Myocyte (in vitro differentiated cells): Measurements from ENCODE around the gene RARRES2. TPM values are rescaled to one million over a fixed set of nuclear protein-coding genes. Genes with fewer than 3 reads are reported as not detected.
A peak's percentile ranks its signal among the peaks of the same experiment; 100 is the strongest.
"Not testable (repeated sequence)": the region's sequence is repeated elsewhere in the genome, so short reads cannot be mapped to it uniquely, and the experiment has no call there.

Experiments used
- DNase-seq: peaks from one replicate; pipeline ENCODE4 v3.0.0-alpha.2; 2012; ENCODE audit warnings: low read depth
- polyA plus RNA-seq: library from polyadenylated mRNA; unstranded; fragments of >200 nt; gene quantifications from one replicate; pipeline ENCODE4 v1.2.1, GENCODE V29; 2012; ENCODE audit warnings: missing spikeins
- total RNA-seq: library from RNA; depleted of rRNA; stranded (reverse); fragments of >200 nt; gene quantifications from 2 replicates; pipeline ENCODE4 v1.2.3, GENCODE V29; 2014

The RARRES2 gene
- 202 and 252 TPM in 2 replicates for total RNA-seq
- polyA plus RNA-seq: 278 TPM

DNA sequence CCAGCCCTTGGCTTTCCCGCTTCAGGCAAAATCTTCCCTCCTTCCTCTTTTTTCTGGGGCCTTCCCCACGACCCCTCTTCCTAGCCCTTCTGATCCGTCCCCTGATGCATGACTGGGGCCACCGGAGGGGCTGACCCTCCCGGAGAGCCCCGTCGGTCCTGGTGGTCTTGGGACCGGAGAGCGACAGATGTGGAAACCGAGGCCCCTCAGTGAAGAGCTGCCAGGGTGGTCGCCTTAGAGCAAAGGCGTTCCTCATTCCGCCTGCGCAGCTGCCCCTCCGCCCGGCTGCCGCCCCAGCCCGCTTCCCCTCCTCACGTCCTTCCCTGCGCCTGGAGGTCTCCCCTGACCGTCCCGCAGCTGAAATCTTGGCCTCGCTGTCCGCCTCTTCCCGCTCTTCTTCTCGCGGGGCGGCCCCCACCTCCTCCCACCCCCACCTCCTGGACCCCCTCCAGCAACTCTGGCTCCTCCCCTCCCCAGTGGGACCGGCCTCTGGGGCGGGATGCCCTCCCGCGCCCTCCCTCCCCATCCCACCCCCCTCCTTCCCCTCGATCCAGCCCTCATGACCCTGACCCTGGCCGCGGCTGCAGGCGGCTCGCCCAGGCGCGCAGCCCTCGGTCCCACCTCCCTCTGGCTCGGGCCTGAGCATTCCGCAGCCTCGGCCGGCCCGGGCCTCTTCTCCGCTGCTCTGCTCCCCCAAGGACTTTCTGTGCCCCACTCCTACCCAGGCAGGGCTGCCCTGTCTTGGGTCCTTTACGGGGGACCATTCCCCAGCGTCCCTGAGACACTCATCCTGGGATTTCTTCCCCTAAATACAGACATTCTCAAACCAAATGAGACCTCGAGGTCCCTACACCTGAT lies at the start of gene RARRES2:
Gene RARRES2, minus strand, starts transcription at position 367 of the 858 bp plus-strand sequence. CDS start 1,020 bp downstream, outside the sequence.
- no peak for DNase-seq

- no peak for DNase-seq
Observed at GRCh38 chr7:150390205-150390604, 48.8 kb upstream of the RARRES2 start.

DNA sequence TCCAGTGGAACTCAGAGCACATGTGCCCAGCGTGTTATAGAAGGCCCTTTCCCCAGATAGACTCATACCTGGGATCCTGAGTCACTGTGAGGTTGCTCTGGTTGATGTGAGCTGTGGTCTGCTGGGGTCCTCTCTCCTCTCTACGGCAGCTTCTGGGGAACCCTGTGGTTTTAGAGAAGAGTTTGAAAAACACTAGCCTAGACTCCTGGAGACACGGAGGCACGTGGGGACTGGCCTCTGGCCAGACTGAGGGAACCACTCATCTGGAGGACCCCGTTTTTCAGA lies 48.0 kb upstream of the RARRES2 start:
- DNase-seq: no peak

GRCh38 chr7:150388709-150389531 lies 47.5 kb upstream of the RARRES2 start:
- peak; percentile 86 for DNase-seq

DNA sequence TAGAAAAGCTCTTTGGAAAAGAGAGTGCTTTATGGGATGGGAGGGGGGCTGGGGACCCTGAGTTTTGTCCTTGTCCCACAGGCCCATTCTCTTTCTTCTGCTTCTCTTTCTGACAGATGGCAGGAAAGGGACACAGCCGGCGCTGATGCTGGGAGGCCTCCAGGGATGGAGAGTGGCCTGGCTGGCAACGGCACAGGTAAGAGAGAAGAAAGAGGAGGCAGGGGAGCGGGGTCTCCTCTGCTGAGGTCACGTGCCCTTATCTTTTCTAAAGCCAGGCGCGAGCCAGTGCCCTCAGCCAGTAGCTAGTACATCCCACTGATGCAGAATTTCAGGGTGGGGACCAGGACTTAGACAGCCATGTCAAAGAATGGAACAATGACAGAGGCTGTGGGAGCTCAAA lies 46.9 kb upstream of the RARRES2 start:
- no peak for DNase-seq

- DNase-seq: not testable (repeated sequence)
Observed at GRCh38 chr7:150385884-150386283, 44.5 kb upstream of the RARRES2 start.

- DNase-seq: no peak
Observed at GRCh38 chr7:150385302-150385723, 43.9 kb upstream of the RARRES2 start.

GRCh38 chr7:150384406-150385301 lies 43.2 kb upstream of the RARRES2 start:
- no peak for DNase-seq

GRCh38 chr7:150383710-150384397 lies 42.4 kb upstream of the RARRES2 start:
- DNase-seq: peak; percentile 85

DNA sequence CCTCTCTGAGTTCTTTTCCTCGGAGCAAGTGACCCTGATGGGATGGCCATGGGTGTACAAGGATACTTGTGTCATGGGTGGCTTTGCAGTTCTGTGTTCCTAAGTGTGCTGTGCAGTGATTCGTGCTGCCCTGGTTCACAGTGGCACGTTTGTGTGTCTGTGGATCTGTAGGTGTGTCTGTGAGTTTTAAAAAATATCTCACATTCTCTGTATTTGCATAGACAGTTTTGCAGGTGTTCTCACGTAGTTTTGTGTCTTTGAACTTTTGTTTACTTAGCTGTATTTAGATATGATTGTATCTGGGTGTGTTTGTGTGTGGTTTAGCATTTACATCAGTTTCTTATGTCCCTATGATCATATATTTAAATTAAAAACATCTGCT lies 41.4 kb upstream of the RARRES2 start:
- DNase-seq: no peak

GRCh38 chr7:150382123-150382843 lies 40.9 kb upstream of the RARRES2 start:
- no peak for DNase-seq

DNA sequence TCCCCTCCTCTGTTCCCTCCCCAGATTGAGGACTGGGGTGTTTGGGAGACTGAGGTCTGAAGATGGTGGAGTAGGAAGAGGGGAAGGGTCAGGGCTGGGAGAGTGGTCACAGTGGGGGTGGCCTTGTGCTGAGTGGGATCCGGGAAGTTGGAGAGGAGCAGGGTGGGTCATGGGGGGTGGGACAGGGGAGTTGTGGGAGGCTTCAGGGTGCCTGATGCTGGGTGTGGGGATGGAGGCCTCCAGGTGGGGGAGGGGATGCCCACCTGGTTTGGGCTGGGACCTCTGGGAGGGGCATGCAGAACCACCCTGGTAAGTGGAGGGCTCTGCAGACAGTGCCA lies 40.3 kb upstream of the RARRES2 start:
- DNase-seq: no peak

DNA sequence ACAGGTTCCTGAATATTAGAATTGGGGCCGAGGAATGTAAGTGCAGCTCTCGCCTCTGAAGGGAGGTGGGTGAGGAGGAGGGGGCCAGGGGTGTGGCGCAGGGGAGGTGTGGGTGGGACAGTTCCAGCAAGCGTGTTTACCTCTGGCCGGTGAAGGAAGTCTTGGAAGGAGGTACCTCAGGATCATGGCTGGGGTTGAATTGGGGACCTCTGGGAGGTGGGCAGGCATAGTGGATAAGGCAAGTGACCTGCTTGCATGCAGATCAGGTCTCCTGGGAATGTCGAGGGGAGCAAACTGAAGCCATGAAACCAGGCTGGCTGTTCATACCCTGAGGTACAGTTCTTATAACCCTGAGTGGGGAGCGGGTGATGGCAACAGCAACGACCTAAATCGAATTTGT lies 39.7 kb upstream of the RARRES2 start:
- DNase-seq: no peak

- no peak for DNase-seq
Observed at GRCh38 chr7:150380463-150380862, 39.0 kb upstream of the RARRES2 start.

- peak; percentile 60 for DNase-seq
Observed at GRCh38 chr7:150379441-150380379, 38.3 kb upstream of the RARRES2 start.

DNA sequence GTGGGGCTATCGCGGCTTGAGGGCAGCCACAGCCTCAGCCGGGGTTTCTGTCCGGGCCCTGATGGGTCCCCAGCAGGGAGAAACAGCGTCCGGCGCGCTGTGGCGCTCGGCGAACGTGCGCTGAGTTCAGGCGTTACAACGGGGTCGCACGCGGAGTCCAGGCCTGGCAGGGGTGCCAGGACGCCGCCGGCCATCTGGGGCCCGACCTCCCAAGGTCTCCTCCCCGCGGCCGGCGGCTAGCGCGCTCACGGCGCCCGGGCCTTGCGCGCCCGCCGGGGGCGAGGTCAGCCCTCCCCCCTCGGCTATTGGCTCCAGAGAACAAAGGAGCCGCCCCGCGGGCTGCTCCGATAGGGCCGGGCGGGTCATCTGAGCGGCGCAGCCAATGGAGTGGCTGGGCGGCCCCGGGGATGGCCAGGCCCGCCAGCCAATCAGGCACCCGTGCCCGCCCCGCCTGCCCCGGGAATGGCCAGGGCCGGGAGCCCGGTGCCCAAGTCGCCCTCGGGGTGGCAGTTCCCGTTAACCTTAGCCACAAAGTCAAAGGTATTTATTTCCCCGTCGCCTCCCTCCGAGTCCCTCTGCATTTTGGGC lies 37.5 kb upstream of the RARRES2 start, which contains the start of gene ZNF775:
Gene ZNF775, plus strand, starts transcription at position 478 of the 588 bp plus-strand sequence. CDS start 9,141 bp downstream, outside the sequence.
- DNase-seq: peak; percentile 99

DNA sequence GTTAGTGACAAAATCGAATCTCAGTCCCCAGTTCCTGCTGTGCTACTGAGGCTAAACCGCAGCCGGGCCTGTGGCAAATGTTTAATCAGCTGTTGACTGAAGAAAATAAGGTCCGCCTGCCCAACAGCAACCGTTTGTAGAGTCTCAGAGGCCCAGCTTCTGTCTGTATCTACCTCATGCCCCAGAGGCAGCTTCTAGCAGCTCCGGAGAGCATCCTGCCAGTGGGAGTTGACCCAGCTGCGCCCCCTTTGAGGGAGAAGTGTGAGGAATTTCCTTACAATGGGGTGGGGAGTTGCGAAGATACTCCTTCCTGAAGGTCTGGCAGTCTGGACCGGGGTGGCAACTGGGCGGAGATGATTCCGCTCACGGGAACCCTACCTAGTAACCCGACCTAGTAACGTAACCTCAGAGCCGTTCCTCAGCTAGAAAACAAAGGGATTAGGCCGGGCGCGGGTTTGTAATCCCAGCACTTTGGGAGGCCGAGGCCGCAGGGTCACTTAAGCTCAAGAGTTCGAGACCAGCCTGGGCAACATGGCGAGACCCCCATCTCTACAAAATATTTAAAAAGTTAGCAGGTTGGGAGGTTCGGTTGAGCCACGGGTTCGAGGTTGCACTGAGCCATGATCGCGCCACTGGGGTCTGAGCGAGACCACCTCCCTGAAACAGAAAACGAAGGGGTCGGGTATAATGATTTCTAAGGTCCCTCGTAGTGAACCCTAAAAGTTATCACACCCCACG lies 36.9 kb upstream of the RARRES2 start:
- peak; percentile 96 for DNase-seq

GRCh38 chr7:150377635-150378034 lies 36.2 kb upstream of the RARRES2 start:
- DNase-seq: no peak
